GM19240 (cell line): ENCODE data around the gene OR52K2.
"Not testable (repeated sequence)": the region's sequence is repeated elsewhere in the genome, so short reads cannot be mapped to it uniquely, and the experiment has no call there.

Experiments used
- DNase-seq: peaks from one replicate; pipeline ENCODE4 v3.0.0; 2011; ENCODE audit warnings: low spot score; ENCODE audit not compliant: insufficient read length

The OR52K2 gene

DNA sequence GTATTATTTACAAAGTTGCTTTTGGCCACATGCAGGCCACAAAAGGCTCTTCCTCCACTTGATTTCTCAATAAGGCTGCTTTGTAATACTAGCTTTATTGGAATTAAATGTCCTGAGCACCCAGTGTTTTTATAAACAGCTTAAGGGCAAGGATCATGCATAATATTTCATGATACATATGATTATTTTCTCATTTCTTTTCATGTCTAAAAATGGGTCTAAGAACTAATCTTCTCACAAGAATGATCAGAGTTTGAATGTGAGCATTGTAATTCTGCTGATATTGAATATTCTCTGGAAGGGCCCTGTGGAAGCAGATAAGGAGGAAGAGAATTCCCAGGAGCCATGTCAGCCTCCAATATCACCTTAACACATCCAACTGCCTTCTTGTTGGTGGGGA lies at the start of gene OR52K2:
OR52K2 (plus strand) TSS at position 301 of the 400 bp plus-strand sequence; CDS start at position 346, 45 bp downstream.
- no peak for DNase-seq

DNA sequence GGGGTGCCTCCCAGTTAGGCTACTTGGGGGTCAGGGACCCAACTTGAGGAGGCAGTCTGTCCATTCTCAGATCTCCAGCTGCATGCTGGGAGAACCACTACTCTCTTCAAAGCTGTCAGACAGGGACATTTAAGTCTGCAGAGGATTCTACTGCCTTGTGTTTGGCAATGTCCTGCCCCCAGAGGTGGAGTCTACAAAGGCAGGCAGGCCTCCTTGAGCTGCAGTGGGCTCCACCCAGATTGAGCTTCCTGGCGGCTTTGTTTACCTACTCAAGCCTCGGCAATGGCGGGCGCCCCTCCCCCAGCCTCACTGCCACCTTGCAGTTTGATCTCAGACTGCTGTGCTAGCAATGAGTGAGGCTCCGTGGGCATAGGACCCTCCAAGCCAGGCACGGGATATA lies 42.9 kb upstream of the OR52K2 start:
- DNase-seq, result not testable (repeated sequence)

DNA sequence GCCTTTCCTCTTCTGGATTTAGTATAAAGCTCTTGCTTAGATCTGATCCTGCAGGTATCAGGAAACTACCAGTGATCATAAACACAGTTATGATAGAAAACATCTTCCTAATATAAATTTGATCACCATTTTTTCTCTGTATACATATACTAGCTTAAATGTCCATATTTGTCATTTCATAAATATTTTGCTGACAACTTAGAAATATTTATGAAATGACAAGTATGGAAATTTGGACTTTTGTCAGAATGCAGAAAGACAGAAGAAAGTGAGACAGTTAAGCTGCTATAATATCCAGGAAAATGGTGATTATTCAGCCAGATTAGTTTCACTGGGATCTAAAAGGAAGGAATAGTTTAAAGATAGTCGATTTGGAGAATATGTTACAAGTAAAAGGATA lies 32.8 kb upstream of the OR52K2 start:
- no peak for DNase-seq

DNA sequence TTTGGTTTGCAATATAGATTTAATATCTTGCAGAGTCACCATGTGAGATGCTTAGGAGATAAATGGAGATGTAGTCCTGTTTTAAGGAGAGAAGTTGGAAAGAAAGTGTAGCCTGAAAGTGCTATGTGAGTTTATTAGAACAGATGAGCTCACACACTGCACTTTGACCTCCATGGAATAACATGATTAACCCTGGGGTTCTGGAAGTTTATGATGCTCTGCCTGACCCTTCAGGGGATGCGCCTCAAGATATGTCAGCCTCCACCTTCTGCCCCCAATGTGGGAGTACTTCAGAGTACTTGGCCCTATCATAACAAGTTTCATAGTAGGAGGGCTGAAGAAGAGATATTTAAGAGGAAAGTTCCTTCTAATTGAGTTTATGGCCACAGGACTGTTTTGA lies 32.3 kb upstream of the OR52K2 start:
- DNase-seq, result no peak

DNA sequence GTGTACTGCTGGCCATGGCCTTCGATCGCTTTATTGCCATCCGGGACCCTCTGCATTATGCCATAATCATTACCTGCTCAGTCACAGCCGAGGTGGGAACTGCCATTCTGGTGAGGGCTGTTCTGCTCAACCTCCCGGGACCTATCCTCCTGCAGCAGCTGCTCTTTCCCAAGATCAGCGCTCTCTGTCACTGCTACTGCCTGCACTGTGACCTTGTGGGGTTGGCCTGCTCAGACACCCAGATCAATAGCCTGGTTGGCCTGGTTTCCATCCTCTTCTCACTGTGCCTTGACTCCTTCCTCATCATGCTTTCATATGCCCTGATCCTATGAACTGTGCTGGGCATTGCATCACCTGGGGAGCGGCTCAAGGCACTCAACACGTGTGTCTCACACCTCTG lies 30.7 kb upstream of the OR52K2 start:
- DNase-seq, result no peak

DNA sequence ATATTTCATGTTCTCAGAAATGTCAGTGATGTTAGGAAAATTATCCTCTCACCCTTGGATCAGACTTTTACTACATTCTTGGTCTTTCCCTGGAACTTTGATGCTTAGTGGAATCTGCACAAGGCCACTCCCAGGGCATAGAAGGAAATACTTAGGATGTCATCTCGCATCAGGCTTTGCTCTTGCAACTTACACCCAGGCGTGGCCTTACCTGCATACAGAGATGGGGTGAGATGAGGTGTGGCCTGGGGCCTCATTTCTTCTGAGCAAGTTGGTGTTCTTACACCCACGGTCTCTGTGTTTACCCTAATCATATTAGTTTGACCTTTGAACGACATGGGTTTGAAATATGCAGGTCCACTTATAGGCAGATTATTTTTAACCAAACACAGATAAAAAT lies 19.0 kb upstream of the OR52K2 start:
- DNase-seq, result no peak

DNA sequence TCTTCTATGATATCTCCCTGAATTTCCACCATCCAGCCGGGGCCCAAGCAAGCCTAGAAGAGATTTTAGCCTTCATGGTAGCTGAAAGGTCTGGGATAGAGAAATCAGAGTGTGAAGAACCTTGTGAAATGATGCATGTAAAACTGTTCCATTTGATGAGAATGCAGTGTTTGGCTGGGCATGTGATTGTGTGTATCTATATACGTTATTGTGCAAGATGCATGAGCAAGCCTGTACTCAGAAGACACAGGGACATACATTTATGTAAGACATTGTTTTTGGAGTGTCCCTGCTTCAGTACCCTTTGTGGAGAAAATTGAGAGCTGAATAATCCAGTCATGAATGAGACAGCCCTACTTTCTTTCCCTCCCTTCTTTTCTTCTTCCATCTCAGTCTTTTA lies 15.2 kb upstream of the OR52K2 start:
- no peak for DNase-seq

DNA sequence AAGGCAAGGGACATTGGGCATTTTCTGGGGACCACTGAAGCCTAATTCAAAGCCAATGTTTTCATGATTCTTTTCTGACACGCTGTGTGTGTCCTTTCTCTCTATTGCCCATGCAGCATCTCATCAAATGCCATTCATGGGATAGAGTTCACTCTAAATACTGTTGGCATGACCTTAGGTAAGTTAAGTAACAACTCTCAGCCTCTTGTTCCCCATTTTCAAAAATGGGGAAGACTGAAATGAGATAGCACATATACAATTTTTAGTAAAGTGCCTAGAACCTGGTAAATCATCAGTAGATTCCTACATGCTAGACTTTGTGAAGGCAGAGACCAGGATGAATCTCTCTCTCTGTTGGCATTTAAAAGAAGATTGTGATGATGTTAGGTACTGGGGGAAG lies 12.7 kb upstream of the OR52K2 start:
- no peak for DNase-seq

DNA sequence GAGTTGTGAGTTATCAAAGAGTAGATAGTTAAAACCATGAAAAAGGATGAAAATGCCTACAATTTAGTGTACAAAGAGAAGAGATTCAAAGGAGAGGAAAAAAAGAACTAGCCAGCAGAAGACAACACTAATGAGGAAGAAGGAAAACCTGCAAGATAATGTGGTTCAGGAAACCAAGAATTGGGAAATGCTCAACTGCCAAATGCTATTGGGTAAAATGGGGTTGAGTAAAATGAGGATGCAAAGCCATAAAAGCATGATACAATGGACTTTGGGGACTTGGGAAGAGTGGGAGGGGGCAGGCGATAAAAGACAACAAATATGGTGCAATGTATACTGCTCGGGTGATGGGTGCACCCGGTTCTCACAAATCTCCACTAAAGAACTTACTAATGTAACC lies 7.6 kb upstream of the OR52K2 start:
- no peak for DNase-seq

DNA sequence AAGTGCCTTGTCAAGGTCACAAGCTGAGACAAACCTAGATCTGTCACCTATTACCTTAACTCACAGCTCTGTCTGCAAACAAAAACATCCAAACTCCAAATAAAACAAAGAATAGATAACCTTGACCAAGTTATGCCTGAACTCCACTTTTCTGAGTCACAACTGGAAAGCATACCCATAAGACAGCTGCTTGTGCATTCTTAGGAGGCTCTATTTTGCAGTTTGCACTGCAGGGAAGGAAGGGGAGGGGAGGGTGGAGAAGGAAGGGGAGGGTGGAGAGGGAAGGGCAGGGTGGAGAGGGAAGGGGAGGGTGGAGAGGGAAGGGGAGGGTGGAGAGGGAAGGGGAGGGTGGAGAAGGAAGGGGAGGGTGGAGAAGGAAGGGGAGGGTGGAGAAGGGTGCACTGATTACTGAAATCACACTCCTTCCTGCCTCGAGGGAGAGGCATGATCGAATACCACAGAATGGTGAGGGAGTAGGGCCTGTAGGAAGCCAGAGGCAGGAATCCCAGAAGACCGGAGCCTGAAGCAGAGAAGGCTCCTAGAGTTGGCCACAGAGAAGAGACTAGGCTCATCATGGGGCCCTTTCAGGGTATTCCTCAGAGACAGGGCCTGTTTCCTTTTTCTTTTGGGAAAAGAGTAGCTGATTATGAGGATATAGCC lies 5.7 kb upstream of the OR52K2 start:
- DNase-seq, result no peak

DNA sequence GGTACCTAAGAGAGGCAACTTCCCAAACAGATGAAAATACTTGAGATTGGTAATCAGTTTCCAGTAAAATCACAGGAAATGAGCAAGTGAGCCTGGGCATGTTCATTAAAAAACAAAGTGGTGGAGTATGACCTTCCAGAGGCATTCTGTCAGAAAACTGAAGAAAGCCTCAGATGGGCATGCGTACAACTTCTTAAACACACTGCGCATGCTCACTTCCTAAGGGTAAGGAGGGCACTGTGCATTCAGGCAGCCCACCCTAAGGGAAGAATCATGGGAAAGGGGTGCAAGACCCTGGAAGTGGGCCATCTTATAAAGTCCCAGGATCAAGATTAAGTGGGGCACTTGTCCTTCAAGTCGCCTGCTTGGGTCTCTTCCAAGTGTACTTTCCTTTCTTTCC lies 4.0 kb downstream of the OR52K2 start:
- DNase-seq, result no peak

DNA sequence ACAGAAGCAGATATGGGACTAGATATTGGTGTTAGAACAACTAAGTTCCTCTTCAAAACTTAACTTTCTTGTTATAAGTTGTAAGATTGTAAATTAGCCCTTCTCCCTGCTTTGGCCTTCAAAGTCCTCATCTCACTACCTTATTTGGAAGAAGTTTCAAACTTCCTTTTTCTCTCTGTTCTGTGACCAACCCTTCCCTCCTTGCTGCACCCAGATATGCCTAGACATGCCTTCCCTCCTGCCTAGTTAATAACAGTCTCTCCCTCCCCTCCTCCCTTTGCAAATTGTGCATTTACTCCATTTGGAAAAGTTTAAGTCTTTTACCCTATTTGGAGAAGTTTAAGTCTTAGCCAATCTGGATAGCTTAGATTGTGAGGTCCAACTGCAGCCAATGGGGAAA lies 4.9 kb downstream of the OR52K2 start:
- no peak for DNase-seq

DNA sequence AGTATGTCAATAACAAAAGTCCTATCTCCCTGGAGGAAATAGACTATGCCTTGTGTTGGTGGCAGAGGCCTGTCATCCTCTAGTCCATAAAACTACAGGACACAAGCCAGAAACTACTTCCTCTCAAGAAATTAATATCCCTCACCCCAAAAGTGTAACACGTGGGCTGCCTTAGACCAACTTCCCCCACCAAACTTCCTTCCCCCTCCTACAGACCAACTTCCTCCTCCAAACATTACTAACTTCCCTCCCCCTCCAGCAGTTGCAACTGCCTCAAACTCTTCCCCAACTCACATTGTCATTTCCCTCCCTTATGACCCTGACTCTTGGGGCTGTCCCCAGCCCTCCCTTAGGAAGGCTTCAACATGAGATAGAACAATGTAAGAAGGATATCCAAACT lies 6.3 kb downstream of the OR52K2 start:
- no peak for DNase-seq

DNA sequence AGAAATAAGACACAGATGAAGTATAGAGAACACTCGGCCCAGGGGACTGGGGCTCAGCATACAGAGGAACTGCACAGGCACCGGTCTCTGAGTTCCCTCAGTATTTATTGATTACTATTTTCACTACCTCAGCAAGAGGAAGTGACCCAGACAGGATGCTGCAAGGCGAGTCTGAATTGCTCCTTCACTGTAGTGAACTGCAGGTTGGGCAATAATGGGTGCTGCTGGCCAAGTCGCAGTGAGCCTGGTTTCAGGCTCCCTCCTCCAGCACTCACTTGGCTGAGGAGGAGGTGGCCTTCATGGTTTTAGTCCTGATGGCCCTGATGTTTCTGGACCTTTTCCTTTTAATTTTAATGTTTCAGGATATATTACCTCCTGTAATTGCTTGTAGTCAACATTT lies 10.4 kb downstream of the OR52K2 start:
- no peak for DNase-seq

DNA sequence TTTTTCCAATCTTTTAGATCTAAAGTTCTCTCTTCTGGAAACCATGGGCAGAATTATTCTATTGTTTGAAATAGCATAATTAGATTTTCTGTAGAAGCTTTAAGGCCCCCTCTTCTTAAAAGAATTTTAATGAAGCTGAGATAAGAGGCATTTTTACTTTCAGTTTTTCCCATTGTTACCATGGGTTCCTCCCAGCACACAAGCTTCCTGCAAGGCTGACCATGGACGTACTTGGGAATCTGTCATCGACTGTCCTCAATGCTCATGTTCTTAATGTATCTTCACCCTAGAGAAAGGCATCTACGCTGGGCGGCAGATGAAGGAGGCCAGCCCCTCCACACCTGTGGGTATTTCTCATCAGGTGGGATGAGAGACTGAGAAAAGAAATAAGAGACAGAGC lies 11.1 kb downstream of the OR52K2 start:
- DNase-seq, result no peak

DNA sequence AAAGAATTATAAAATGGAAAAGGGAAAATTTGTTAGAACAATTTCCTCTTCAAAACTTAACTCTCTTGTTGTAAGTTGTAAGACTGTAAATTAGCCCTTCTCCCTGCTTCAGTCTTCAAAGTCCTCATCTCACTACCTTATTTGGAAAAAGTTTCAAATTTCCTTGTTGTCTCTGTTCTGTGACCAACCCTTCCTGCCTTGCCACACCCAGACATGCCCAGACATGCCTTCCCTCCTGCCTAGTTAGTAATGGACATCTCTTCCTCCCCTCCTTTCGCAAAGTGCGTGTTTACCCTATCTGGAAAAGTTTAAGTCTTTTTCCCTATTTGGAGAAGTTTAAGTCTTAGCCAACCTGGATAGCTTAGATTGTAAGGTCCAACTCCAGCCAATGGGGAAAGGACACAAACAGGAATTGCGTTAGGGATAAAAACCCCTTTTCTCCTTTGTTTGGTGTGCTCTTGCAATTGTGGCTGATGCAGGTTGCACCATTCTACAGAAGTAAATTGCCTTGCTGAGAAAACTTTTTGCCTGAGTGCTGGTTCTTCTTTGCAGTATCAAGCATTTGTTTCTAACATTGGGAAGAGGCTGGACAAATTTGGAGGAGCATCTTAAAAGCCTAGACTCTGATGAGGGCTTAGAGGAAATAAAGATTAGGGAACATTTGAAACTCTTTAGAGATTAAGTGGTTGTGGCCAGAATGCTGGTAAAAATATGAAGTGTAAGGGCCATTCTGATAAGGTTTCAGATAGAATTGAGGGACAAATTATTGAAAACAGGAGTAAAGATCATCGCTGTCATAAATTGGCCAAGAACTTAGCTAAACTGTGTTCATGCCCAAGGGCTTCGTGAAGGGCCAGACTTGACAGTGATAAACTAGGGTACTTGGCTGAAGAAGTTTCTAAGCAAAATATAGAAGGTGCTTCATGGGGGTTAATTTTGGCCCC lies 15.4 kb downstream of the OR52K2 start:
- no peak for DNase-seq

DNA sequence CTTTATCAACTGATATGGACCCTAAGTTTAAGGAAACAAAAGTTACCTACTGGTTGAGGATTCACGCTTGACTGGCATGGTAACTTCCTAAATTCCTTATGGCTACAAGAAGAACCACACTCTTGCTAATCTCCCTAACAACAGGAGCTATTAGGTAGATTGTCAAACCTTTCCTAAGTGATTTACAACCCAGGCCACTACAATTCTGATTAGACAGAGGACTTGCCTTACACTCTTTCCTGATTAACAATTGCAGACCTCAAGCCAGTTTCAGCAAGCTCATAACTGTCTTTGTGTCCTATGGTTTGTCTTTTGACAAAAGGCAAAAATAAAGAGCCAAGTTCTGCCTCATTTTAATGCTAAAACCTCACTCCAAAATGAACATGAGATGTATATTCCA lies 16.3 kb downstream of the OR52K2 start:
- no peak for DNase-seq

DNA sequence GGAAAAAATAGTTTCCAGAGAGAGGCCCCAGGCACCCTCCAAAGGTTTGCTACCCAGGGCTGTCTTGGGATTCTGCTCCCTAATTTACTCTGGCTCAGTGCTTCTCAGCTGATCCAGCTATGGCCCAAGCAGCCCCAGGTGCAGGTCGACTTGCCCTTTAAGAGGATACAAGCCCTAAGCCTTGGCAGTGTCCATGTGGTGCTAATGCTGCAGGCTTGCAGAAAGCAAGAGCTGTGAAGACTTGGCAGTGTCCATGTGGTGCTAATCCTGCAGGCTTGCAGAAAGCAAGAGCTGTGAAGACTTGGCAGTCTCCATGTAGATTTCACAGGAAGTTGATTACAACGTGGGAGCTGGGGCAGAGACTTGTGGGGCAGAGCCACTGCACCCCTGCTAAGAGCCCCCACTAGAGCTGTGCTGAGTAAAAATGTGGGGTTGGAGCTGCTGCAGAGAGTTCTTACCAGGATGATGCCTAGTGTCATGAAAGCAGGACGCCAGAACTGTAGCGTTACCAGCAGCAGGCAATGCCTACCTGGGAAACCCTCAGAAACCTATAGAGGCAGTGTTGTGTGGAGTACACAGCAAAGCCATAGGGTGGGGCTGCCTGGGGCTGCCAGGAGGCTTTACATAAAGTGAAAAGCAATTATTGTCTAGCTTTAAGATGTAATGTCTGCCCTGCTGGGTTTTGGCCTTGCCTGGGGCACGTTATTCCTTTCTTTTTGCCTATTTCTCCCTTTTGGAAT lies 17.2 kb downstream of the OR52K2 start:
- DNase-seq, result no peak

DNA sequence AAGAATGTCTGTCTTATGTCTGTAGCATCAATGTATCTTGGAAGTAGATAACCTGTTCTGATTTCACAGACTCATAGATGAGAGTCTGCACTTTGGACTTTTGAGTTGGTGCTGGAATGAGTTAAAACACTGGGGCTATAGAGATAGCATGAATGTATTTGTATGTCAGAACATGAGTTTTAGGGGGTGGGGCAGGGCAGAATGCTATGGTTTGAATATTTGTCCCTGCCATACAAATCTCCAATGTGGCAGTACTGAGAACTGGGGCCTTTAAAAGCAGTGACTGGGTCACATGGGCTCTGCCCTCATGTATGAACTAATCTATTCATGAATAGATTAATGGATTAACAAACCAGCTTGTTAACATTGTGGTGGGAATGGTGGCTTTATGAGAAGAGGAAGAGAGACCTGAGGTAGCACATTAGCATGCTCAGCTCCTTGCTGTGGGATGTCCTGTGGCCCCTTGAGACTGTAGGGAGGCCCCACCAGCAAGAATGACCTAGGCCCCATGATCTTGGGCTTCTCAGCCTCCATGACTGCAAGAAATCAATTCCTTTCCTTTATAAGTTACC lies 17.9 kb downstream of the OR52K2 start:
- no peak for DNase-seq

DNA sequence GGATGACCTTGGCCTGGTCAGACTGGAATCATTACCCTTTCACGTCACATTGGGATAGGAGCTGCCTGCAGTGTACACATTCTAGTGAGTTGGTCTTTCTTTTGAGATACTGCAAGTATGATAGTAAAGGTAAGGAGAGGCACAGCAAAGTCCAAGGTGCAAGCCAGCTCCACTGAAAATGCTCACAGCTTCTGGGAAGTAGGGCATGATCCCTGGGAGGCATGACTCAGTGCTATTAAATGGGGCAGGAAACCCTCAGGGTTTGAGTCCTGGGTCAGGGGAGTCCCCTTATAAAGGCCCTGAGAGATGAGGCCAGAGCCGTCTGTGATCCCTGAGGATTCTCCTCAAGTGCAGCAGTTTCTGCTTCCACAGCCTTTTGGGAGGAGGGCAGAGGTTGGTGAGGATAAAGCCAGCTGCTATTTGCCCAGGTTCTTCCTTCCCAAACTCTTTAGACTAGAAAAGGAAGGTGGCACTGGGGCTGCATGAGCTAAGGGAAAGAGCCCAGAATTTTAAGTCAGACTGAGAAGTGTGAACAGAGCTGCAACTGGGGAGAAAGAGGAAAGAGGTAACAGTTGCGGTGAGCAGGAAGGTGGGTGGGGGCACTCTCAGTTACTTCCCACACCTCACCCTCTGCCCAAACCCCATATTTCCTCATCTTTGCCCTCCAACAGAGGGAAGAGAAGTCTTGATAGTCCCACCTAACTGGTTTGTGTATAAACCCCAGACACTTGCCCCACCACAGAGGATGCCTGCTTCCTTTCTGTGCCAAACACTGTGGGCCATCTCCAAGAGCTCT lies 18.9 kb downstream of the OR52K2 start:
- no peak for DNase-seq

DNA sequence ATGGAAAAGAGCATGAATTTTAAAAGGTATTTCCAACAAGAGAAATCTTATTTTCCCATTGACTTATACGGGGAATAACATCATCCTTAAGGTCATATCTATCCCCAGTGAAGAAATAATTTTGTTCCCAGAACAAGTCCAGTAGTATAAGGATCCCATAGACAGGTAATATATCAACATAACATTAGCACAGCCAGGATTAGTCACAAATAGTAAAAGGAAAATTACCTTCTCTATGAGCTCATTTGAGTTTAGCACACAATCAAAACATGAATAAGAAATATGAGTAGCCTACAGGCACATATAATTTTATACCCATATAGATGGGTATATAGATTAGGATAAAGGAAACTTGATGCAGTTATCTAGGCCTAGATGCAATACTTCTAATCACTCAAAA lies 30.5 kb downstream of the OR52K2 start:
- no peak for DNase-seq
